ENCODE data around the gene NAPB.

NAPB gene

DNA sequence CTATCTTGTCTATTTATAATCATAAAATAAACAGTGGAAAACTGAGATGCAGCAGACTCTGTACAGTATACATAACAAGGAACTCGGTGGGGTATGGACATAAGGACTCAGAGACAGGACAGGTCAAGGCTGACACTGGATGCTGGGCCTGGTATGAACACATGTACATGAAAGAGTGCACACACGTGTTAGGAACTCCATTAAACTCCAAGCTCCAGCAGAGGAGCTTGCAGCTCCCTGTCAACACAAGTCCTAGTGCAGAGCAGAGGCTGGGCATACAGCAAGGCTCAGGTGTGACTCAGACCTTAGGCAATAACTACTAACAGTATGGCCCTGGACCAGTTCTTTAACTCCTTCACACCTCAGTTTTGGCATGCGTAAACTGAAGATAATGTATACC is 17.1 kb downstream of the NAPB start:
- Histone ChIP-seq H3K9ac (ENCODE audit: insufficient read length) (no peak overlapping the region), H3K27ac (no peak overlapping the region), H3K36me3 (ENCODE audit: insufficient read depth, low read length) (no peaks in the 10 kb centered on the region; the same call in 1 of the 2 replicates), H3K4me3 (no peak overlapping the region), H3K9me3 (ENCODE audit: low read depth, low read length) (no peaks in the 10 kb centered on the region)
- DNase-seq (ENCODE audit: low read depth, low spot score), result no peak
- TF ChIP-seq POLR2AphosphoS5 (IDR thresholded peaks at IDR 0.05; ENCODE audit: borderline replicate concordance, low read depth, low read length), result no peak
- no peak for TF ChIP-seq EZH2 (IDR thresholded peaks at IDR 0.05)
- no peak for TF ChIP-seq FOXP2 (optimal IDR thresholded peaks at IDR 0.05; ENCODE audit: control extremely low read depth, extremely low read length, insufficient read depth)

GRCh38 chr20:23403751-23404150 is 17.5 kb downstream of the NAPB start:
- no peak for TF ChIP-seq EZH2 (IDR thresholded peaks at IDR 0.05)
- no peak for TF ChIP-seq POLR2AphosphoS5 (IDR thresholded peaks at IDR 0.05; ENCODE audit: borderline replicate concordance, low read depth, low read length)
- no peak for TF ChIP-seq FOXP2 (optimal IDR thresholded peaks at IDR 0.05; ENCODE audit: control extremely low read depth, extremely low read length, insufficient read depth)
- H3K27ac ChIP-seq, result no peak overlapping the region

GRCh38 chr20:23401051-23401450 is 20.2 kb downstream of the NAPB start:
- TF ChIP-seq POLR2AphosphoS5 (IDR thresholded peaks at IDR 0.05; ENCODE audit: borderline replicate concordance, low read depth, low read length), result no peak
- no peak for TF ChIP-seq FOXP2 (optimal IDR thresholded peaks at IDR 0.05; ENCODE audit: control extremely low read depth, extremely low read length, insufficient read depth)
- no peak for TF ChIP-seq EZH2 (IDR thresholded peaks at IDR 0.05)
- H3K27ac ChIP-seq, result no peak overlapping the region
- no peak for DNase-seq (ENCODE audit: low read depth, low spot score)
- H3K4me3 ChIP-seq, result no peak overlapping the region
- no peaks in the 10 kb centered on the region for H3K9me3 ChIP-seq (ENCODE audit: low read depth, low read length)
- H3K36me3 ChIP-seq (ENCODE audit: insufficient read depth, low read length), result no peaks in the 10 kb centered on the region; the same call in 1 of the 2 replicates
- H3K9ac ChIP-seq (ENCODE audit: insufficient read length), result no peak overlapping the region

More at GRCh38 chr20:23403751-23404150, 17.5 kb downstream of the NAPB start:
- no peak overlapping the region for H3K9ac ChIP-seq (ENCODE audit: insufficient read length)
- H3K4me3 ChIP-seq, result no peak overlapping the region
- H3K9me3 ChIP-seq (ENCODE audit: low read depth, low read length), result no peaks in the 10 kb centered on the region
- H3K36me3 ChIP-seq (ENCODE audit: insufficient read depth, low read length), result no peaks in the 10 kb centered on the region; the same call in 1 of the 2 replicates
- no peak for DNase-seq (ENCODE audit: low read depth, low spot score)

GRCh38 chr20:23399568-23400241 is 21.6 kb downstream of the NAPB start:
- H3K36me3 ChIP-seq (ENCODE audit: insufficient read depth, low read length), result peaks cover 6% of the 10 kb centered on the region; the same call in 1 of the 2 replicates

GRCh38 chr20:23397961-23398360 is 23.3 kb downstream of the NAPB start:
- H3K27ac ChIP-seq, result no peak overlapping the region
- DNase-seq (ENCODE audit: low read depth, low spot score), result no peak
- no peak overlapping the region for H3K4me3 ChIP-seq
- H3K9me3 ChIP-seq (ENCODE audit: low read depth, low read length), result no peaks in the 10 kb centered on the region
- TF ChIP-seq FOXP2 (optimal IDR thresholded peaks at IDR 0.05; ENCODE audit: control extremely low read depth, extremely low read length, insufficient read depth) (no peak), EZH2 (IDR thresholded peaks at IDR 0.05) (no peak), POLR2AphosphoS5 (IDR thresholded peaks at IDR 0.05; ENCODE audit: borderline replicate concordance, low read depth, low read length) (no peak)
- peaks cover 22% of the 10 kb centered on the region for H3K36me3 ChIP-seq (ENCODE audit: insufficient read depth, low read length)
- H3K9ac ChIP-seq (ENCODE audit: insufficient read length), result no peak overlapping the region

More at GRCh38 chr20:23399568-23400241, 21.6 kb downstream of the NAPB start:
- no peak overlapping the region for H3K9ac ChIP-seq (ENCODE audit: insufficient read length)
- H3K9me3 ChIP-seq (ENCODE audit: low read depth, low read length), result no peaks in the 10 kb centered on the region
- no peak for DNase-seq (ENCODE audit: low read depth, low spot score)
- no peak overlapping the region for H3K4me3 ChIP-seq
- H3K27ac ChIP-seq, result no peak overlapping the region
- TF ChIP-seq POLR2AphosphoS5 (IDR thresholded peaks at IDR 0.05; ENCODE audit: borderline replicate concordance, low read depth, low read length) (no peak), EZH2 (IDR thresholded peaks at IDR 0.05) (no peak), FOXP2 (optimal IDR thresholded peaks at IDR 0.05; ENCODE audit: control extremely low read depth, extremely low read length, insufficient read depth) (no peak)

- H3K36me3 ChIP-seq (ENCODE audit: insufficient read depth, low read length), result peaks cover 24% of the 10 kb centered on the region
- no peak for TF ChIP-seq POLR2AphosphoS5 (IDR thresholded peaks at IDR 0.05; ENCODE audit: borderline replicate concordance, low read depth, low read length)
- TF ChIP-seq EZH2 (IDR thresholded peaks at IDR 0.05), result no peak
- TF ChIP-seq FOXP2 (optimal IDR thresholded peaks at IDR 0.05; ENCODE audit: control extremely low read depth, extremely low read length, insufficient read depth), result no peak
- DNase-seq (ENCODE audit: low read depth, low spot score), result no peak
- no peak overlapping the region for H3K4me3 ChIP-seq
- H3K9me3 ChIP-seq (ENCODE audit: low read depth, low read length), result no peaks in the 10 kb centered on the region
- H3K9ac ChIP-seq (ENCODE audit: insufficient read length), result no peak overlapping the region
- H3K27ac ChIP-seq, result no peak overlapping the region
Measured at GRCh38 chr20:23396950-23397627, 24.2 kb downstream of the NAPB start.

- no peak overlapping the region for H3K4me3 ChIP-seq
- no peak overlapping the region for H3K9ac ChIP-seq (ENCODE audit: insufficient read length)
- TF ChIP-seq POLR2AphosphoS5 (IDR thresholded peaks at IDR 0.05; ENCODE audit: borderline replicate concordance, low read depth, low read length), result no peak
- TF ChIP-seq FOXP2 (optimal IDR thresholded peaks at IDR 0.05; ENCODE audit: control extremely low read depth, extremely low read length, insufficient read depth), result no peak
- no peak for TF ChIP-seq EZH2 (IDR thresholded peaks at IDR 0.05)
- H3K27ac ChIP-seq, result no peak overlapping the region
- no peaks in the 10 kb centered on the region for H3K9me3 ChIP-seq (ENCODE audit: low read depth, low read length)
- peaks cover 35% of the 10 kb centered on the region for H3K36me3 ChIP-seq (ENCODE audit: insufficient read depth, low read length)
- DNase-seq (ENCODE audit: low read depth, low spot score), result no peak
Measured at GRCh38 chr20:23393996-23394775, 27.1 kb downstream of the NAPB start.

All from SK-N-MC (cell line).